Fibroblast of lung (primary cell): ENCODE data around the gene COP1.

Experiments used
- EZH2 ChIP-seq: IDR thresholded peaks from 2 replicates; pipeline ENCODE4 v1.5.1; 2012; ENCODE audit warnings: low read length, control low read depth, mild to moderate bottlenecking; ENCODE audit errors: missing control alignments
- TF ChIP-seq, protein P1 (sequence below), 2 donors: IDR thresholded peaks in 1 of 2; conservative IDR thresholded peaks in 1 of 2; 1 replicate in 1 of 2; 2 replicates in 1 of 2; pipeline ENCODE4 v1.5.1; 2011 to 2012; ENCODE audit warnings: low read length in 2 of 2, control low read depth in 1 of 2, inconsistent platforms in 1 of 2, low read depth in 1 of 2, mild to moderate bottlenecking in 1 of 2

DNA sequence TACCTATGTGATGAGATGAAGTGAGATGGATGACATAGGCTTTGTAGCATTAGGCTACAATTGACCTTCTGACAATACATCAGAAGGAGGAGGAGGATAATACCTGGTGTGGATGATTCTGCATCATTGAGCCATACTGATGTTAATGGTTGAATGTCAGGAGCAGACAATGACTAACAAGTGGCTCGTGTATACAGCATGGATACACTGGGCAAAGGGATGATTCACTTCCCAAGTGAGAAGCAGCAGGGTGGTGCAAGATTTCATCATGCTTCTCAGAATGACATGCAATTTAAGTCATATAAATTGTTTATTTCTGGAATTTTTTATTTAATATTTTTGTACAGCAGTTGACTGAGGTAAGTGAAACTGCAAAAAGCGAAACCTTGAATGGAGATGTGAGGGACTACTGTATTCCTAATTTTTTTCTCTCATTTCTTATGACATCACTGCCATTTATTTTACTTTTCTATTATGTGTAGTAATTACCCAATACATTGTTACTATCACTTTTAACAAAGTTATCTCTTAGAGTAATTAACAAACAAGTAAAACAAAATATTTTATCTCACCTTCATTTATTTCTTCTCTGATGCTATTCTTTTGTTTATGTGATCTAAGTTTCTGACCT, 34.4 kb upstream of the COP1 start:
- TF ChIP-seq, protein P1, sequence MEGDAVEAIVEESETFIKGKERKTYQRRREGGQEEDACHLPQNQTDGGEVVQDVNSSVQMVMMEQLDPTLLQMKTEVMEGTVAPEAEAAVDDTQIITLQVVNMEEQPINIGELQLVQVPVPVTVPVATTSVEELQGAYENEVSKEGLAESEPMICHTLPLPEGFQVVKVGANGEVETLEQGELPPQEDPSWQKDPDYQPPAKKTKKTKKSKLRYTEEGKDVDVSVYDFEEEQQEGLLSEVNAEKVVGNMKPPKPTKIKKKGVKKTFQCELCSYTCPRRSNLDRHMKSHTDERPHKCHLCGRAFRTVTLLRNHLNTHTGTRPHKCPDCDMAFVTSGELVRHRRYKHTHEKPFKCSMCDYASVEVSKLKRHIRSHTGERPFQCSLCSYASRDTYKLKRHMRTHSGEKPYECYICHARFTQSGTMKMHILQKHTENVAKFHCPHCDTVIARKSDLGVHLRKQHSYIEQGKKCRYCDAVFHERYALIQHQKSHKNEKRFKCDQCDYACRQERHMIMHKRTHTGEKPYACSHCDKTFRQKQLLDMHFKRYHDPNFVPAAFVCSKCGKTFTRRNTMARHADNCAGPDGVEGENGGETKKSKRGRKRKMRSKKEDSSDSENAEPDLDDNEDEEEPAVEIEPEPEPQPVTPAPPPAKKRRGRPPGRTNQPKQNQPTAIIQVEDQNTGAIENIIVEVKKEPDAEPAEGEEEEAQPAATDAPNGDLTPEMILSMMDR (conservative IDR thresholded peaks at IDR 0.05 in 1 of 2, IDR thresholded peaks at IDR 0.05 in 1 of 2; ENCODE audit: low read depth in 1 of 2, low read length in 2 of 2): no peak
- TF ChIP-seq EZH2: no peak
